Smooth muscle cell (in vitro differentiated cells): Measurements from ENCODE around the gene TMEM132D. TPM values are rescaled to one million over a fixed set of nuclear protein-coding genes. Genes with fewer than 3 reads are reported as not detected.

ENCODE experiments used
- DNase-seq: peaks from one replicate; lab custom pipeline; 2025; ENCODE audit not compliant: unreplicated experiment; lab: John Stamatoyannopoulos, UW
- H2AFZ ChIP-seq: fragments of 200-600 bp; sonication (generic); 2 replicates; pipeline ENCODE4 v1.6.0; 2016; ENCODE audit warnings: antibody characterized with exemption, low read depth, mild to moderate bottlenecking
- H3F3A ChIP-seq: fragments of 200-600 bp; sonication (generic); 2 replicates; pipeline ENCODE4 v1.6.0; 2017; ENCODE audit warnings: antibody characterized with exemption, low read depth
- H3K27ac ChIP-seq: fragments of 200-600 bp; sonication (generic); 2 replicates; pipeline ENCODE4 v1.5.1; 2016; ENCODE audit warnings: low read depth, mild to moderate bottlenecking
- H3K27me3 ChIP-seq: fragments of 200-600 bp; sonication (generic); 2 replicates; pipeline ENCODE4 v1.6.1; 2016; ENCODE audit warnings: low read depth, mild to moderate bottlenecking
- H3K36me3 ChIP-seq: fragments of 200-600 bp; sonication (generic); 2 replicates; pipeline ENCODE4 v1.5.1; 2016; ENCODE audit warnings: low read depth
- H3K4me1 ChIP-seq: fragments of 200-600 bp; sonication (generic); 2 replicates; pipeline ENCODE4 v1.5.1; 2016; ENCODE audit warnings: low read depth
- H3K4me2 ChIP-seq: fragments of 200-600 bp; sonication (generic); 2 replicates; pipeline ENCODE4 v1.6.0; 2016; ENCODE audit warnings: mild to moderate bottlenecking
- H3K4me3 ChIP-seq: fragments of 200-600 bp; sonication (generic); 2 replicates; pipeline ENCODE4 v1.5.1; 2016; ENCODE audit warnings: mild to moderate bottlenecking
- H3K79me2 ChIP-seq: fragments of 200-600 bp; sonication (generic); 2 replicates; pipeline ENCODE4 v1.6.0; 2016; ENCODE audit warnings: low read depth, mild to moderate bottlenecking
- H3K9ac ChIP-seq: fragments of 200-600 bp; sonication (generic); 2 replicates; pipeline ENCODE4 v1.6.0; 2016; ENCODE audit warnings: low read depth
- H3K9me3 ChIP-seq: fragments of 200-600 bp; sonication (generic); replicated peaks from 2 replicates; pipeline ENCODE4 v1.5.1; 2016; ENCODE audit warnings: low read depth
- H4K20me1 ChIP-seq: fragments of 200-600 bp; sonication (generic); 2 replicates; pipeline ENCODE4 v1.6.0; 2016; ENCODE audit warnings: low read depth
- CTCF ChIP-seq: fragments of 200-600 bp; sonication (generic); IDR thresholded peaks from 2 replicates; pipeline ENCODE4 v1.5.1; 2017; ENCODE audit warnings: borderline replicate concordance, mild to moderate bottlenecking, antibody characterized with exemption; ENCODE audit not compliant: insufficient read depth, poor library complexity, severe bottlenecking
- WGBS: methylation state at CpG from one replicate; pipeline ENCODE4 v1.1.7; 2016; ENCODE audit warnings: low lambda C conversion rate; 5-methylcytosine and 5-hydroxymethylcytosine counted together
- polyA plus RNA-seq: library from polyadenylated mRNA; unstranded; fragments of >200 nt; fragmentation: Nextera tagmentation; extraction: Ambion mirVana; gene quantifications from 2 replicates; pipeline ENCODE4 v1.2.1, GENCODE V29; 2016
- total RNA-seq: library from RNA; depleted of rRNA; stranded (reverse); fragments of >200 nt; gene quantifications from 2 replicates; pipeline ENCODE4 v1.2.3, GENCODE V29; 2014

Gene TMEM132D
- total and polyA plus RNA-seq, 2 experiments from 2014 or later, result not detected

GRCh38 chr12:129089576-129089975, 814.2 kb downstream of the TMEM132D start:
- no peaks in the 10 kb centered on the region for H3K9me3 ChIP-seq
- H3F3A ChIP-seq, result no peaks in the 10 kb centered on the region
- H3K27ac ChIP-seq, result no peak overlapping the region
- DNase-seq, result no peak
- no peaks in the 10 kb centered on the region for H3K4me1 ChIP-seq
- no peak overlapping the region for H2AFZ ChIP-seq
- no peak overlapping the region for H3K9ac ChIP-seq
- no peaks in the 10 kb centered on the region for H3K27me3 ChIP-seq
- no peak overlapping the region for H3K4me2 ChIP-seq
- H3K4me3 ChIP-seq, result no peak overlapping the region
- 82% methylated on average over 9 of the region's 9 CpGs for WGBS
- no peaks in the 10 kb centered on the region for H3K36me3 ChIP-seq
- H4K20me1 ChIP-seq, result no peaks in the 10 kb centered on the region
- TF ChIP-seq CTCF, result no peak
- H3K79me2 ChIP-seq, result no peaks in the 10 kb centered on the region

- Histone ChIP-seq H3K9ac (no peak overlapping the region), H4K20me1 (no peaks in the 10 kb centered on the region), H3K9me3 (no peaks in the 10 kb centered on the region), H3F3A (no peaks in the 10 kb centered on the region), H3K27ac (no peak overlapping the region), H3K79me2 (no peaks in the 10 kb centered on the region), H3K4me3 (no peak overlapping the region), H3K27me3 (no peaks in the 10 kb centered on the region), H3K4me2 (no peak overlapping the region), H3K4me1 (no peaks in the 10 kb centered on the region), H3K36me3 (no peaks in the 10 kb centered on the region), H2AFZ (no peak overlapping the region)
- WGBS, result 84% methylated on average over 20 of the region's 20 CpGs
- no peak for DNase-seq
- no peak for TF ChIP-seq CTCF
These were observed 818.7 kb downstream of the TMEM132D start for GRCh38 chr12:129084875-129085826.

GRCh38 chr12:129083121-129083840, 820.5 kb downstream of the TMEM132D start:
- H3K4me2 ChIP-seq, result no peak overlapping the region
- no peaks in the 10 kb centered on the region for H3F3A ChIP-seq
- H3K4me3 ChIP-seq, result no peak overlapping the region
- no peak for TF ChIP-seq CTCF
- no peak overlapping the region for H2AFZ ChIP-seq
- 76% methylated on average over 7 of the region's 7 CpGs for WGBS
- no peaks in the 10 kb centered on the region for H4K20me1 ChIP-seq
- no peaks in the 10 kb centered on the region for H3K36me3 ChIP-seq
- H3K9me3 ChIP-seq, result no peaks in the 10 kb centered on the region
- no peaks in the 10 kb centered on the region for H3K79me2 ChIP-seq
- no peak for DNase-seq
- H3K4me1 ChIP-seq, result no peaks in the 10 kb centered on the region
- H3K9ac ChIP-seq, result no peak overlapping the region
- H3K27me3 ChIP-seq, result no peaks in the 10 kb centered on the region
- no peak overlapping the region for H3K27ac ChIP-seq
